Left lung (tissue), 10 donors: Measurements from ENCODE around the gene PTCH2. TPM values are rescaled to one million over a fixed set of nuclear protein-coding genes. Genes with fewer than 3 reads are reported as not detected.

Source experiments
- ATAC-seq: fragments of 200-7000 bp; cut with Tn5 transposase; one replicate; pipeline ENCODE4 v1.9.1; 2020; ENCODE audit warnings: moderate library complexity
- DNase-seq, 4 donors: peaks; one replicate each; pipeline ENCODE4 v3.0.0-alpha.2; 2013 to 2020
- H3K27ac ChIP-seq, 2 donors: fragments of 200-600 bp; sonication (generic) in 1 of 2; one replicate each; pipeline versions ENCODE4 v1.5.0 to v1.8.0; 2020 to 2021
- H3K27me3 ChIP-seq, 2 donors: fragments of 200-600 bp; sonication (generic) in 1 of 2; one replicate each; pipeline versions ENCODE4 v1.5.0 to v1.8.0; 2020 to 2021
- H3K36me3 ChIP-seq, 2 donors: fragments of 200-600 bp; sonication (generic) in 1 of 2; one replicate each; pipeline versions ENCODE4 v1.5.0 to v1.8.0; 2020 to 2021
- H3K4me1 ChIP-seq, 2 donors: fragments of 200-600 bp; one replicate each; pipeline ENCODE4 v1.8.0; 2021
- H3K4me3 ChIP-seq, 2 donors: fragments of 200-600 bp; sonication (generic) in 1 of 2; one replicate each; pipeline versions ENCODE4 v1.5.0 to v1.8.0; 2020 to 2021; ENCODE audit warnings: mild to moderate bottlenecking in 1 of 2
- H3K9me3 ChIP-seq, 2 donors: fragments of 200-600 bp; sonication (generic) in 1 of 2; one replicate each; pipeline versions ENCODE4 v1.5.0 to v1.8.0; 2020 to 2021
- intact Hi-C, 2 donors: fragments of 100-400 bp; cut with DNase I; formaldehyde crosslinking; loops; one replicate each; pipeline versions ENCODE4 v1.11.2 to v1.14.2; 2022
- polyA plus RNA-seq, 6 donors: library from polyadenylated mRNA; unstranded; fragments of 120-200 nt; gene quantifications; one replicate each; pipeline ENCODE4 v1.2.1, GENCODE V29; 2013; ENCODE audit not compliant: insufficient read length in 6 of 6
- total RNA-seq, 2 donors: library from RNA; stranded (reverse); fragmentation: NEBNext Ultra II Directional; extraction: Animal tissue kit (Norgen Biotek cat#: 25700); gene quantifications; one replicate each; pipeline ENCODE4 v1.2.1, GENCODE V29; 2021
- TF ChIP-seq, protein P1 (sequence below), 2 donors: fragments of 200-600 bp; sonication (generic) in 1 of 2; IDR thresholded peaks; one replicate each; pipeline versions ENCODE4 v1.5.0 to v1.8.0; 2021; ENCODE audit warnings: antibody characterized with exemption in 2 of 2
- donor health status: DM: no; HTN: yes; CAD: no.
- donor health status: DM: no; HTN: no; CAD: no.

Gene PTCH2
- total and polyA plus RNA-seq, 8 donors: 1.0 to 9.4 (median 6.3) TPM

DNA sequence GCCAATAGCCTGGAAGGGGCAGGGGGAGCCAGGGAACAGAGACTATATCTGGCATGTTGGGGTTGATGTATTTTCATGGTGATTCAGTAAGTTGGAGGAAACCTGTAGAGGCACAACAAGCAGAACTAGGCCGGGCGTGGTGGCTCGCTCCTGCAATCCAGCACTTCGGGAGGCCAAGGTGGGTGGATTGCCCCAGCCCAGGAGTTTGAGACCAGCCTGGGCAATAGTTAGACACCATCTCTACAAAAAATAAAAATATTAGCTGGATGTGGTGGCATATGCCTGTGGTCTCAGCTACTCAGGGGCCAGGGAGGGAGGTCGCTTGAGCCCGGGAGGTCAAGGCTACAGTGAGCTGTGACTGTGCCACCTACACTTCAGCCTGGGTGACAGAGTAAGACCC is 10.1 kb upstream of the PTCH2 start:
- no peaks in the 10 kb centered on the region for H3K4me1 ChIP-seq
- intact Hi-C loops: loop anchor here in 1 of 2 donors (10.0 kb wide), 1 partner anchor 68 kb away; the partner anchor contains the start of gene BEST4
- H3K36me3 ChIP-seq: peaks cover 0 to 30% of the 10 kb centered on the region in 2 donors
- no peak for DNase-seq
- H3K27me3 ChIP-seq: no peaks in the 10 kb centered on the region
- H3K27ac ChIP-seq: no peak overlapping the region
- no peak overlapping the region for H3K4me3 ChIP-seq
- H3K9me3 ChIP-seq: no peaks in the 10 kb centered on the region
- ATAC-seq: no peak
- TF ChIP-seq, protein P1, sequence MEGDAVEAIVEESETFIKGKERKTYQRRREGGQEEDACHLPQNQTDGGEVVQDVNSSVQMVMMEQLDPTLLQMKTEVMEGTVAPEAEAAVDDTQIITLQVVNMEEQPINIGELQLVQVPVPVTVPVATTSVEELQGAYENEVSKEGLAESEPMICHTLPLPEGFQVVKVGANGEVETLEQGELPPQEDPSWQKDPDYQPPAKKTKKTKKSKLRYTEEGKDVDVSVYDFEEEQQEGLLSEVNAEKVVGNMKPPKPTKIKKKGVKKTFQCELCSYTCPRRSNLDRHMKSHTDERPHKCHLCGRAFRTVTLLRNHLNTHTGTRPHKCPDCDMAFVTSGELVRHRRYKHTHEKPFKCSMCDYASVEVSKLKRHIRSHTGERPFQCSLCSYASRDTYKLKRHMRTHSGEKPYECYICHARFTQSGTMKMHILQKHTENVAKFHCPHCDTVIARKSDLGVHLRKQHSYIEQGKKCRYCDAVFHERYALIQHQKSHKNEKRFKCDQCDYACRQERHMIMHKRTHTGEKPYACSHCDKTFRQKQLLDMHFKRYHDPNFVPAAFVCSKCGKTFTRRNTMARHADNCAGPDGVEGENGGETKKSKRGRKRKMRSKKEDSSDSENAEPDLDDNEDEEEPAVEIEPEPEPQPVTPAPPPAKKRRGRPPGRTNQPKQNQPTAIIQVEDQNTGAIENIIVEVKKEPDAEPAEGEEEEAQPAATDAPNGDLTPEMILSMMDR (IDR thresholded peaks at IDR 0.05): no peak

DNA sequence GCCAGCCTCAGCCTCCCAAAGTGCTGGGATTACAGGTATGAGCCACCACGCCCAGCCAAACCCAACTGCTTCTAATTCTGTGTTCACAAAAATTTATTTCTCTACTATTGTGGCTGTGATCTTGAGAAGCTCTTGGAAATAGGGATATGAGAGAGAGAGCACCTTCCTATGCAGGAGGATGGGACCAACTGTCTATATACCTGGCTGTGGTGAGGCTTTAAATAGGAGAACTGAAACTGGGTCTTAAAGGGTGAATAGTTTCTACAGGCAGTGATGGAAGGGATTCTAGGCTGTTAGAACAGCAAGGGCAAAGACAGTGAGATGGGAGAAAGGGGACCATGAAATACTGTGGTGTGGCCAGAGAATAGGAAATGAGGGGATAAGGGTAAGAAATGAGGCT is 8.3 kb upstream of the PTCH2 start:
- ATAC-seq (no peak), DNase-seq (no peak)
- Histone ChIP-seq H3K9me3 (no peaks in the 10 kb centered on the region), H3K36me3 (peaks cover 0 to 16% of the 10 kb centered on the region in 2 donors), H3K27ac (no peak overlapping the region), H3K27me3 (no peaks in the 10 kb centered on the region), H3K4me1 (no peaks in the 10 kb centered on the region), H3K4me3 (no peak overlapping the region)
- intact Hi-C loops: loop anchor here in 1 of 2 donors (10.0 kb wide), 1 partner anchor 67 kb away; the partner anchor contains the start of gene BEST4
- TF ChIP-seq, protein P1 (IDR thresholded peaks at IDR 0.05): no peak

DNA sequence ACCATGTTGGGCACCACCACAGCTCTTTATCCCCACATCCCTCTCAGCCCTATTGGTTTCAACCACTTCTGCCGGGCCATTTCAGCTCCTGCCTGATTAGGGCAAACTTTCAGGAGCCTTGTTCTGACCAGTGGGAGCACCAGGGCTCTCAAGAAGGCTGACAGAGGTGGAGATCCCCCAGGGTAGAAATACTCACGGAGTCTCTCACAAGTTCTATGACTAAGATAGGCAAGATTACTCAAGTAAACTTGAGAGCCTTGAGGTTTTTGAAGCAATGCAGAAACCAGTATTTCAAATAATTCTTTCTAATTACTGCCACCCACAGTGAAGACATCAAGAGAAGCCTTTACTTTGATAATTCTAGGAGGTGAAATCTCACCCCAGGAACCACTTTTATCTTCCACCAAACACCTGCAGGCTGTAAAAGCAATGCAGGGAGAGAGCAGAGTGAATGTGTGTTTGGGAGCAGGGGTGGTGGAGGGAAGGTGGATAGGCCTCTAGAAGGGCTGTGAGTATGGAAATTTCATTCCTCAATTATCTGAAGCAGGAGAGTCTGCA is 6.6 kb upstream of the PTCH2 start:
- DNase-seq (no peak), ATAC-seq (no peak)
- H3K36me3 ChIP-seq: peaks cover 0 to 7% of the 10 kb centered on the region in 2 donors
- intact Hi-C loops: loop anchor here in 1 of 2 donors (10.0 kb wide), 1 partner anchor 65 kb away; the partner anchor contains the start of gene BEST4
- H3K27me3 ChIP-seq: no peaks in the 10 kb centered on the region
- H3K4me3 ChIP-seq: no peak overlapping the region
- H3K27ac ChIP-seq: no peak overlapping the region
- TF ChIP-seq, protein P1 (IDR thresholded peaks at IDR 0.05): no peak
- no peaks in the 10 kb centered on the region for H3K9me3 ChIP-seq
- H3K4me1 ChIP-seq: no peaks in the 10 kb centered on the region

DNA sequence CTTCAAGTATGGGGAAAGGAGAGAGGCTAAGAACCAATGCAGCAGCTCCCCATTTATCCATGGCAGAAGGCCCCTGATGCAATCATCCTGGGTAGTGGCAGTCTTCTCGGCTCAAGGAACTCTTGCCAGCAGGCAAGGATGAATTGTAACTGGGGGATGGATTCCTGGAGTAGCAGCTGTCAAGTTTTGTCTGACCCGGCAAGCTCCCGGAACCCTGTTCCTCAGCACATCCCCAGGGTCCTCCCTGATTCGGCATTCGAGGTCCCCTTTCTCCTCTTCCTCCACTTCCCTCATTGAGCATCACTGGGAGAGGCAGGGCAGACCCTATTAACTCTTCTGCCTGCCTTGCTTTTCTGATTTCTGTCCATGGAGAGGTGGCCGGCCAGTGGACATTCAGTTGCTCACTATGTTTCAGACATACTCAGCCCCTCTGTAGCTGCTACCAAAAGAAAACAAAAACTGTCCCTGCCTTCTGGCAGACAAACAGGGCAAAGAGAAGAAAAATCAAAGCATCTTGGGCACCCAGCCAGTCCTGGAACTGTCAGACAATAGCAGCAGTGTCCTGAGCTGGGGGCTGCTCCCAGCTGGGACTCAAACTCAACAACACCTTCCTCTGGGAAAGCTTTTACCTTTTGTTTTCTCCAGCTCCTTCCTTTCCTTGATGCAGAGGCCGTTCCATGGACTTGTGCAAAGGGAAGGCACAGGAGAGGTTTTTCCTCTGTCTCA is 5.6 kb upstream of the PTCH2 start:
- H3K36me3 ChIP-seq: peaks cover 0 to 7% of the 10 kb centered on the region in 2 donors
- TF ChIP-seq, protein P1 (IDR thresholded peaks at IDR 0.05): no peak
- ATAC-seq (no peak), DNase-seq (peak in 1 of 4 donors; percentile 34)
- H3K9me3 ChIP-seq: no peaks in the 10 kb centered on the region
- H3K4me1 ChIP-seq: no peaks in the 10 kb centered on the region
- intact Hi-C loops: no loop called here
- H3K4me3 ChIP-seq: no peak overlapping the region
- no peak overlapping the region for H3K27ac ChIP-seq
- peaks cover 0 to 5% of the 10 kb centered on the region in 2 donors for H3K27me3 ChIP-seq

DNA sequence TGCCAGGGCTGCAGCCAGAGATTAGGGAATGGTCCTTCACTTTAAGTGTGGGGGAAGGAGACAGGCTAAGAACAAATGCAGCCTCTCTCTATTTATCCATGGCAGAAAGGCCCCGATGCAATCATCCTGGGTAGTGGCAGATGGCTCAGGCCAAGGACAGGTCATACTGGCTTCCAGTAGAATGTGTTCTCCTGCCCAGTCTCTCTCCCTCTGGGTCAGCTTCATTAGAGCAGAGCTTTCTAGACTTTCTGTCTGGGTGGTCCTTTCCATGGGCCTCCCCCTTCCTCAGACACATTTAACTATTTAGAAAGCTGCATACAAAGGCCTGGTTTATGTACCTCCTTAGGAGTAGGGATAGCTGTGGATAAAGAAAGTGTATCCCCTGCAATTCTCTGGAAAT is 4.8 kb upstream of the PTCH2 start:
- TF ChIP-seq, protein P1 (IDR thresholded peaks at IDR 0.05): no peak
- DNase-seq: no peak

More for the DNA sequence above, 4.8 kb upstream of the PTCH2 start:
- no peaks in the 10 kb centered on the region for H3K9me3 ChIP-seq
- no peak for ATAC-seq
- peaks cover 0 to 7% of the 10 kb centered on the region in 2 donors for H3K36me3 ChIP-seq
- peaks cover 4 to 7% of the 10 kb centered on the region in 2 donors for H3K4me1 ChIP-seq
- H3K27me3 ChIP-seq: peaks cover 0 to 13% of the 10 kb centered on the region in 2 donors
- no peak overlapping the region for H3K27ac ChIP-seq
- no peak overlapping the region for H3K4me3 ChIP-seq
- intact Hi-C loops: no loop called here
